ENCODE data around the gene SMIM9.

SMIM9 gene

DNA sequence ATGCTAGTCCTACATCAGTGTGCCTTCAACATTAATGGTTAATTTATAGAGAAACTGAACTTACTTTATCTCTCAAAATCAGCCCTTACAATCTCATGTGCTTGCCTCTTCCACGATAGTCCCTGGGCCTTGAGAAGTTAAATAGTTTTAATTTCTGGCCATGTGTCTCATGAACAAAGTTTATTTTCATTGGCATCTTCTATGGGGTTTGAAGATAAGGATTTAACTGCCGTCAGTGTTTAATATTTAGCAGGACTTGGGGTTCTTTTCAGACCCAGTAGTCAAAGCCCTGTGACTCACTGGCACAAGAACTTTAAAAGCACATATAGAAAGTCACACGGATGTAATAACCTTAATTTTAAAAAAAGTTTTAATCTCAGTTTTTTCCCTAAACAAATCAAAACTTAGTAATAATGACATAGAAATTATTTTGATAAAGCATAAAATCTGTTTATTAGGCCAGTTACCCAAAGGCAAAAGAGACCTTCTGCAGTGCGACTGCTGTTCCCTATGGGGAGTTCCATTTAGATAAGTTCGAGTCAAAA lies 19.1 kb downstream of the SMIM9 start:
- no peak for DNase-seq

DNA sequence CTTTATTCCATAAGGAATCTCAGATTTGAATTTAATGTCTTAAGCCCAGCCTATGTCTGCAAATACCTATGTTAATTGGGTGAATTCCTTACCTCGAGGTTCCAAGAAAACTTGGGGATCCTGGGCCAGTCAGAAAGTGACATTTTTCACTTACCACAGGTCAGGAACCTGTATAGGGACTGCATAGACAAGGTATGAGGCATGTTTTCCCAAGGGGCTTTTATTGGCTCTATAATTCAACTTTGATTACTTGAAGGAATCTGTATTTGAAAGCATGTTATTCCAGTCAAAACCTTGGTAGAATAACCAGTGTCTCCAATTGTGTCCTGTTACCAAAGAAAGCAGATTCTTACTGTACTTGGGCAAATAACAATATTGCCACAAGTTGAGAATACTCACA lies 20.7 kb downstream of the SMIM9 start:
- no peak for DNase-seq

DNA sequence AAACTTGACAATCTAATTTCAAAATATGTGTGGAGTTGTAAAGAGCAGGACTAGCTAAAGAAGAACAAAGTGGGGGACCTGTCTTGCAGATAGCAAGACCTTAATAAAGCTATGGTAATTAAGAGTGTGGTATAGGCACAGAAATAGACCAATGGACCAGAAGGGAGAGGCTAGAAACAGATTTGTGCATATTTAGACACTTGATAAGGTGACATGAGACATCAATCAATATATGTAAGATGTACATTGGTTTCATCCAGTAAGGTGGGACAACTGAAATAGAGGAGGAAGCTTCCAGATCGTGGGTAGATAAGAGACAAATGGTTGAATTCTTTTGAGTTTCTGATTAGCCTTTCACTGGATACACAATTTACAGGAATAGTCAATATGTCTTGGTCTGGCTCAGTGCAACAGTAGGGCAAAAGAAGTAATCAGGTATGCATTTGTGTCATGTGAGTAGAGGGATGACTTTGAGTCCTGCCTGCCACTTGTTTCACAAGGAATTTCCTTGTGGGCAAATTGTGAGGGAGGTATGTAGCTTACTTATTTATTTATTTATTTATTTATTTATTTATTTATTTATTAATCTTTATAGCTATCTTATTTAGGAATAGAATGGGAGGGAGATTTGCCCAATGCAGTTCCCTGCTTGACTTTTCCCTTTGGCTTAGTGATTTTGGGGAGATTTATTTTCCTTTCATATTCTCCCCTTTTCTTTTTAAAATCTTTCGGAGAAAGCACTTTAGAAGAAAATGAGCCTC lies 21.9 kb downstream of the SMIM9 start:
- no peak for DNase-seq

DNA sequence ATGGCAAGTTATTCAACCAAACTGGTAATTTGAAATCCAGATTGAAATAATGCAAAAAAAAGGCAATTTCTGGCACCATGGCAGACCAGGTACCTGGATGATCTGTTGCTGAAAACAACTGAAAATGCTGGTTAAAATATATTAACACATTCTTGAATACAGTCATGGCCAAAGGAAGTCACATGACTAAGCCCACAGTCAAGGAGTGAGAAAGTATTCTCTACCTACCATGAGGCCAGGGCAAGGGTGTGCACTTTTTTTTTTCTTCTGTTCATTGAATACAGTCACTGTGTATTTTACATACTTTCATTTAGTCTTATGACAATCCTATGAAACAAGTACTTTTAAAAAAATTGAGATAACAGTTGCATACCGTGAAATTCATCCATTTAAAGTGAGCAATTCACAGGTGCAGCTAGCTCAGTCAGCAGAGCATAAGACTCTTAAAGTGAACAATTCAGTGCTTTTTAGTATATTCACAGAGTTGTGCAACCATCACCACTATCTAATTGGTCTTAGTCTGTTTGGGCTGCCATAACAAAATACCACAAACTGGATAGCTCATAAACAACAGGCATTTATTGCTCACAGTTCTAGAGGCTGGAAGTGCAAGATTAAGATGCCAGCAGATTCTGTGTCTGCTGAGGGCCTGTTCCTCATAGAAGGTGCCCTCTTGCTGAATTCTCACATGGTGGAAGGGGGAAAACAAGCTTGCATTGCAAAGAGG lies 24.4 kb downstream of the SMIM9 start:
- no peak for DNase-seq

DNA sequence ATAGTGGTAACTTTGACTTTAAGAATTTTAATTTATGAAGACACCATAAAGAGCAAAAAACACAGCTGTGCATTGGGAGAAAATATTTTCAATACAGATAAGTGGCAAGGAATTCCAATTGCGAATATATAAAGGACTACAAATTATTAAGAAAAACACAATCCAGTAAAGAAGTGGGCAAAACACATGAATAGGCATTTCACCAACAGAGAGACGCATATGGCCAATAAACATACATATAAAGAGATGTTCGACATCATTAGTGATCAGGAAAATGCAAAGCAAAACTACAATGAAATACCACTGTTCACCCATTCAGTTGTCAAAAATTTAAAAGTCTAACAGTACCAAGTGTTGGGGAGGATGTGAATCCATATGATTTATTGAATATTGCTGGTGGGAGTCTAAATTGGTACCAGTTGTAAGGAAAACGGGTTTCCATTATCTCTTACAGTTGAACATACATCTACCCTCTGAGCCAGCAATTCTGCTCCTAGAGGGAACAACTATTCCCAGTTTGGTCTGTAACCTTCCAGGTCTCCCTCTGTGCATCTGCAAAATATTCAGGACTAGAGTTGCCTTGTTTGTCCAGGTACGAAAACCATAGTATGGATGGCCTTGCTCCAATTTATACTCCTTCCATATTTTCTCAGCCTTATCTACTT lies 27.5 kb downstream of the SMIM9 start:
- DNase-seq, result no peak

DNA sequence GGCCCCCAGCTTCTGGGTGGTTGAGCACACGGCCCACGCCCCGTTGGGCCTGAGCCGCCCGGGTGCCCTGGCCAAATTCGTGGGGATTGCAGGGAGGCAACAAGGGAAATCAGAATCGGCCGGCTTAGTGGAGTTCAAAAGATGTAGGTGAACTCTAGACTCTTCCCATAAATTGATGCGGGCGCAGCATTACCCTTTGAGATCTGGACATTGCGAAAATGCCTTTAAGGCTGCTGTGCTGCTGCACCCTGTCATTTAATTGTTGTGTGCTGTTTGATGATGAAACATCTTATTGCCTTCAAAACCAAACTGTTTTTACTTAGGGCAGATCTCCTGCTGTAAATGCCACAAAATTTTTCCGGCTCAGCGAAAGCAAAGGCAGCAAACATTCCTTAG lies 28.8 kb downstream of the SMIM9 start:
- peak in 1 of 2 experiments; percentile 47 for DNase-seq

DNA sequence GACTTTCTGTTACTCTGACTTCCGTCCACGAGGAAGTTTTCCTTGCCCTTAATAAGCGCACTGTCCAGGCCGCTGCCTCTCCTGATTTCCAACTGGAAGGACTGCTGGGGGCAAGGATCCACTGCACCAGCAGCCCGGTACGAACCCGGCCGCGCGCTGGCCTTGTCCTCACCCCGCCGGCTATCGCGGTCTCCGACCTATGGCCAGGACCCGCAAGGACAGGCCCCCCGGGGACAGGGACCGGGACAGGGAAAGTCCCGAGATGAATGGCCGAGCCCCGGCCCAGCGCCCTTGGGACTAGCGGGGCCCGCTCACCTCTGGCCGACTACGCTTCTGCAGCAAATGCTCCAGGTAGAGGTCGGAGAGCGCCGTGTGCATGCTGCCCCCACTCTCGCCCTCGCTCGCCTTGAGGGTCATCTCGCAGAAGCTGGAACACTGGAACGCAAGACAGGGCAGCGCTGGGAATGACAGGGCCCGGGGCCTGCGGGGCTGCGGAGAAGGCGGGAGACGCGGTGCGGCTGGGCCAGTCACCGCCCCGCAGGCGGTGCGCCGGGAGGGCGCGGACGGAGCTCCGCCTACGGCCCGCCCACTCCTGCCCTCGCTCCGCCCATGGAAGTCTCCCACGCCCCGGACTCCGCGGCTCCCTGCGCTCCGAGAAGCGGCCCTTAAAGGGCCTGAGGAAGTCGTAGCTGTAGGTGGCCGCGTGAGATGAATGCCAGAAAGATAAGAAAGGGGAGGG lies 29.3 kb downstream of the SMIM9 start, which contains the start of gene MPP1:
MPP1 (minus strand) TSS at position 529 of the 739 bp plus-strand sequence; CDS start at position 417, 112 bp downstream.
- peak; percentile 45 to 77 for DNase-seq

DNA sequence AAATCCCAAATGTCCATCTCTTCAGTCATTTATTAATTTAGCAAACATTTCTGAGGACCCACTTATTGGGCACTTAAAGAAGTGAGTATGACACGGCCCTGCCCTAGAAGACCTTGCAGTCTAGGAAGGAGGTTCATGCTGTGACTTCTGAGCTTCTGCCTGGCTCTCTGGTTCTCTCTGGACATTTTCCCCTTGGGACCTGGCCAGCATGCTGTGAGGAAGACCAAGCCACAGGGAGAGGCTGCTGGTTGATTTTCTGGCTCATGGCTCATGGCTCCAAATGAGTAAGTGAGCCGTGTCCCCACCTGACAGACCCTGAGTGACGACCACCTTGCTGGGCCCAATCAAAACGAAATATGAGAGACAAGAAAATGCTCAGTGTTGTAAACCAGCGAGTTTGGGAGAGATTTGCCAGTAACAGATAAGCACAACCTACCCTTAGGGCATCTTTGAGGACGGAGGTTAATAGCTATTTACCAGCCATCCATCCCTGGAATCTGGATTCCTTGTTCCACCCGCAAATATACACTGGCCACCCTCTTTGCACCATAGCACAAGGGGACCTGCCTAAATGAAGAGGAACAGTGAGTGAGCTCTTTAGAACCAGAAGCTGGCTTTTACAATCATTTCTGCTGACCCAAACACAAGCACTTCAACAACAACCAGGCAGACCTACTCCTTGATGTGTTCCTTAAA lies 30.1 kb downstream of the SMIM9 start:
- no peak for DNase-seq

DNA sequence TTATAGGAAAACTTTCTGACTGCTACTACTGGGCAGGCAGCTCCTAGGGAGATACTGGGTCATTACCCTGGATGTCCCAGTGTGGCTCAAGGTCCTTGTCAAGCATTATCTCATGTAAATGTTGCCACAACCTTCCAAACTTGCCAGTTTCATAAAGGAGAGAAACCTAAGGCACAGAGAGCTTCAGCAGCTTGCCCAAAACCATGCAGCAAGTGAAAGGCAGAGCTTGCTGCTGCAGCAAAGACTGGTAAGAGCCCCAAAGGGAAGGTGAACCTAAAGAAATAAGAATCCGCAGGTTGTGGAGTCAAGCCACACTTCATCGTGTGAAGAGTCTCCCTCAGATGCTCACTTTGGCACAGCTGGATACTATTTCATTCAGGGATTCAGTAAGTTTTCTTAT lies 31.5 kb downstream of the SMIM9 start:
- DNase-seq, result no peak

DNA sequence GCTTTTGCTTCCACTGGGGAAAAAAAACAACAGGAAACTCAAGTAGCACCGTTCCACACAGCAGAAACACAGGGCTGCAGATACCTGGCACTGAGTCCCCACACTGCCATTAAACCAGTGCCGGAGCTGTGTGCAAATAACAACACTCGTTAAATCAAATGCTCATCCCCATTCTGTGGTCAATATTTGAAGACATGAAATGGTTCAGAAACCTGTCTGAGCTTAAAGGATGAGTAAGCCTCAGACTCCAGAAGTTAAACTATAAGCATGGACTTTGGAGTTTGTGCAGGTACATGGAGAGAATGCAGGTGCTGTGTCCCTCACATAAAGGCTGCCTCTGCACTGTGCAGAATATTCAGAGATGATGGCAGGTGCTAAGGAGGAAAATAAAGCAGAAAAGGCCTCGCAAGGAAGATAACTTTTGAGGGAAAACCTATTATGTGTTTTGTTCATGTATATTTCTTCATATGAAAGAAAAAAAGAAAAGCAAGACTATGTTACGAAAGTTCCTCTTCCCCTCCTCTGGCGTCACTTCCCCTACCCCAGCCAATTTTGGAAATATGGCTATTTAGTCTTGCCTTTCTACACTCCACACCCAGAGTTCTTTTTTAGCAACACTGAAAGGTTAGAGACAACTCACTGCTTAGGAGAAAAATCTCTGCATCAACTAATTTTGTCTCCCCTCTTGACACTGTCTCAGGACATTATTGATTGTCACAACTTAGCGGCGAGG lies 33.8 kb downstream of the SMIM9 start:
- DNase-seq, result no peak

DNA sequence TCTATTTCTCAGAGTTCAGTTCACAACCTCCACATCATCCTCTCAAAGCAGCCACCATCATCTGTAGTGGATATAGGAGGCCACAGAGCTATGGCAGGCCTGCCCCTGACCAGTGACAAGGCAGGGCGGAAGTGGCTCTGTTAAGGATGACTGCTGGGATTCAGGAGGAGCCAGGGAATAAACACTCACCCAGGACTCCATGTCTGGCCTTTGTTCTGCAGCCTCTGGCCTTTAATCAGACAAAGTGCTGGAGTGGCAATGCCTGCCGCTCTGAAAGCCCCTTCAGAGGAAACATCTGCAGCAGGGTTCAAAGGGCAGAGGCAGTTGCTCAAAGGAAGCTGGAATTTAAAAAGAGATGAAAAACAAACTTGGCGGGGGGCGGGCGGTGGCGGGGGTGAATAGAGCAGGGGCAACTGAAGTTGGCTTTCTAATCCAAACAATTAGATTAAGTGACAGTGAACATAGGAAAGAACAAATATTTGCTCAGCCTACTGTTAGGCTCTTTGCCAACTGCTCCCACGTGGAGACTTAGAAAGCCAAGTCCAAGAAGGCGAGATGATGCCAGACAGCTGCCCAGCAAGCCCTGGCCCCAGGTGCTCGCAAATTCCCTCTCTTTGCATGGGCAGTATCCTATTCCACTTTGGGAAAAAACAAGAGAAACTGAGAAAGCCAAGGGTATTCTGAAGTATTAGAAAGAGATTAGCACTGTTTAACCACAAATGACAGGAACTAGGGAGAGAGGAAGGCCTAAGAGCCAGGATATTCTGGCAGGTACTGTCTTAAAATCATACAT lies 34.7 kb downstream of the SMIM9 start:
- peak; percentile 7 to 41 for DNase-seq

DNA sequence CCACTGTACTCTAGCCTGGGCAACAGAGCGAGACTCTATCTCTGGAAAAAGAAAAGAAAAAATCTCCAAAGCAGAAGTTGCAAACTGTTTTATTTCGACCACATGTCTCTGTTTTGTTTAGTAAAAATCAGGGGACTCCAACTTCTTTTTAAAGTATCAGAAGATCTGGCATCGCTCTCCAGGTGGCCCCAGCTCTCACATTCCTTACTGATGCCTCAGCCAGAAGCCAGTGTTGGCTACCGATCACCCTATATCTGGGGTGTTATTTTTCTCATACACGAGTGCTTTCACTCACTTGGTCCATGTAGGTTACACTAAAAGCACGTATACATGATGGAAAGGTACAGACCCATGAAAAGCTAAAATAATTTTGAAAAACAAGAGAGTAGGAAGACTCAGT lies 37.5 kb downstream of the SMIM9 start:
- DNase-seq, result no peak

DNA sequence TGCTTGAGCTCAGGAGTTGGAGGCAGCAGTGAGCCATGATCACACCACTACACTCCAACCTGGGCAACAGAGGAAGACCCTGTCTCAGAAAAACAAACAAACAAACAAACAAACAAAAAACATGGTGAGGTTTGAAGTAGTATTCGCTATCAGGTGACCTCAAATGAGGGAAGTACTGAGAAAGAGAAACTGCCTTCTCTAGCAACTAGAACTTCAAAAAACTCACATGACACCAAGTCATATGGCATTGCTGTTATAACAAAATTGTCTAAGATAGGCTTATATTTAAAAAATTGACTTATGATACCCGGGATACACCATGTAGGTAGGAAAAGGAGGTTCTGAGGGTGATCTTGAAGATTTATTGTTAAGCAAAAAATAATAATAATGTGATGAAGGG lies 39.4 kb downstream of the SMIM9 start:
- no peak for DNase-seq

DNA sequence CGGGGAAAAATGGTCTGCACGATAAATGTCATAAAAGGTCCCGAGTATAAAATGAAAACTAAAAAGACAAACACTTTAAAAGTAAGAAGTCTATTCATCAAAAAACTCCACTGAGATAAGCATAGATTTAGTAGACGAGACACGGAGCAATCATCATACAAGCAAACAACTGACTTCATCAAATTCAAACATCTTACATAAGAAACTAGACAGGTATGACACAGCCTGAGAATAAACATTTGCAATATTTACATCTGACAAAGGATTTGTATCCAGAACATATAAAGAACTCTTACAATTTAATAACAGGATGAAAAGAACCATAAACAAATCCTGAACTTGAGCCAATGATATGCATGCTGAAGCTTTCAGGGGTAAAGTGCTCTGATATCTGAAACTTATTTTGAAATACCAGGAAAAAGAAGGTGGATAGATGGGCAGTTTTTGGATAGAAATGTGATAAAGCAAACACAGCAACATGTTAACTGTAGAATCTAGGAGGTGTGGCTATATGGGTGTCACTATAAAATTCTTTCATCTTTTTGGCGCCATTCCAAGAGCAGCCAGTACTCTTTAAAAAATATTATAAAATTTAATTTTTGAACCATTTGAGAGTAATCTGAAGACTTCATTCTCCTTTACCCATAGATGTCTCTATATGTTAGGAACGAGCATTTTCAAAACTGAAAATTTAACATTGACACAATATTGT lies 41.2 kb downstream of the SMIM9 start:
- no peak for DNase-seq

DNA sequence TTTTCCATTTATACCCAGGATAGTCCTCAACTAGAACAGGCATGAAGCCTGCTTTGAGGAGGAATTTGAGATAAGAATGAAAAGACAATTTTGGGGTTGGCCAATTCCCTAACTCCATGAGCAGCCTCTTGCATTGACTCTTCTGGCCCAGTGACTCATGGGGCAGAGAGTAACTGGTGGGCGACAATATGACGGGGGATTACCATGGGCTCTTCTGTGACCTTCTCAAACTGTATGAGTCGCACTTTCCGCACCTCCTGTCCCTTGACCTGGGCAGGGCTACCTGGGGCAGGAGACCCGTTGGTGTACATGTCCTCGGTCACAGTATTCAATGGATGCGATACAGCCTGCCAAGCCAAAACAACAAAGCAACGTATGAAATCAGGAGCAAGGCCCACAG lies 42.5 kb downstream of the SMIM9 start:
- DNase-seq, result no peak

DNA sequence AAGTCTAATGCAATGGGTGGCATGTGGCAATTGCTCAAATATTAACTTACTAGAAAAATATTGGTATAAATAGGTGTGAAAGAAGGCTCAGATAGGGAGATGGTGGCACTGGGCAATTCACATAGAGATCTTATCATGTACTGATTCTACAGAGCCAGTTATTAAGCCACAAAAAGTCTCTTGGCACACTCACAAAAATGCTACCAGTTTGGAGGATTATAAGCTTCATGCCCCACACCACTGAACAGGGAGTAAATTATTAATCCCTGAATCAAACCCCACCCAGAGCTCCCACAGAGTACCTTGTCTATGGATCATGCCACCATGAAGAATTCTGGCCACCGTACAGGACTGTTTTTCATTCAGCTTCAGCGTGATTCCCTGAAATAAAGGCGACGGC lies 43.0 kb downstream of the SMIM9 start:
- no peak for DNase-seq

DNA sequence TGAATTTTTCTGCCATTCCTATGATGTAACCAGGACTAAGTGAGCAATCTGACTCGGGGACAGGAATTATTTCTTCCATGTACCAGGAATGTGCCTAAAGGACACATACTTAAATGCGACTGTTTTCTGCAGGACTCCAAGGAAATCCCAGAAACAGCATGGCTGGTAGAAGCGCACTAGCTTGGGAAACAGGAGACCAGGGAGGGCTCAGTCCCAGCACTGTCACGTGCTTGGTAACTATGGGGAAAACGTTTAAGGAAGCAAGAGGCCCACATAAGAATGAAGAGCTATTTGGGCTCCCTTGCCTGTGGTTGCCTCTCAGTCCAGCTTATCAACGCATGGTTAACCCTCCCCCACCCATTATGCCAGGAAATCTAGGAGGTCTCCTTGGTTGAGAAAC lies 48.7 kb downstream of the SMIM9 start:
- DNase-seq, result no peak

DNA sequence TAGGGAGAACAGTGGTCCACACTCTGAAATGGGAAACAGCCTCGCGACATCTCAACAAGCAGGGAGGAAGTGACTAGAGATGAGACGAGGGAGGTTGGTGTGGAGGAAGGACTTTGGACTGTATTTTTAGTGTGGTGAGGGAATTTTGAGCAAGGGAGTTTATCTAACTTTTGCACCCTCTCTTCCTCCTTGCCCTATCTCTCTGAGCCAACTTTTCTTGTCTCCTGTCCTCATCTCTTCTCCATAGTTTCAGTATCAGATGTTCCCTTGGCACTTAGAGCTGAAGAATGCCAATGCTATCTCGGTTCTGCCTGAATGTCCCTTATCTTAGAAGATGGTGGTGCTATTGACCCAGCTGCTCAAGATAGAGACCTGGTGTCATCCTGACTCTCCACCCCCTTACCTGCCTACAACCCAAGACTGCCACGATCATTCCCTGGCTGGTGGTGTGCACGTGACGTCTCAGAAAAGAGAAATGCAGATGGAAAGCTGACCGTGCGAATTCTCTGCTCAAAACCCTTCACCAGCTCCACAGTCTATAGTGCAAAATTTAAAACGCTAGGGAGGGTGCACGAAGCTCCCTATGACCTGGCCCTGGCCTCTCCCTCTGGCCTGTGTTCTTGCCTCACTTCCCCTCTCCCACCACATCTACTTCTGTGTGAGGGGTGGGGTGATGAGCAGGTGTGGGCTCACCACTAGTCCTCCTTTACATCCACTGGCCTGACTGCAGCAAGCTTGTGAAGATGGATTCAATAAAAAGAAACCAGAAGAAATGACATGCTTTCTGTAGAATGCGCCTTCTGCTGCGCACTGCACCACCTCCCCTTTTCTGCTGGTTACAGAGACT lies 50.1 kb downstream of the SMIM9 start:
- DNase-seq, result no peak

DNA sequence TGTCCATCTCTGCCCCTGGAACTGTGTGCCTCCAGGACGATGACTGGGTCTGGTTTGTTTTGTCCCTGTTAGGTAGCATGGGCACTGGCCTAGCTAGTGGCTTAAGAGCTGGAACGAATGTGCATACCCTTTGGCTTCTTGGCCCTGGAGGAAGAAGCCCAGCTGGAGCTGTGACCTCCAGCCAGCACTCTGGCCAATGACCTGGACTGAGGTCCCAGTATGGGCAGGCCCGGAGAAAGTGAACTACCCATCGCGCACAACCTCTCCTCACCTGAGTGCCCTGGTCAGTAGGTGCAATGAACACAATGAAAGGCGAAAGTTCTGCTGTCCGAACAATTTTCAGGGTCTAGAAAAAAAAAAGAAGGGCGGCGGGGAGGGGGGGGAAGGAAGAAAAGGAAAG lies 53.5 kb downstream of the SMIM9 start:
- DNase-seq, result no peak
